SK-N-SH treated with all-trans-retinoic acid at 6 μM for 48 hours (cell line): ENCODE results near the gene LPCAT3.

Experiments used
- ATAC-seq: fragments of 200-7000 bp; cut with Tn5 transposase; 3 replicates; pipeline ENCODE4 v1.9.1; 2020; ENCODE audit warnings: mild to moderate bottlenecking, moderate library complexity
- ARNTL ChIP-seq: fragments of 450-650 bp; formaldehyde crosslinking; IDR thresholded peaks from 2 replicates; pipeline ENCODE4 v1.5.0; 2020; ENCODE audit warnings: low read depth, mild to moderate bottlenecking, moderate library complexity, borderline replicate concordance
- BACH2 ChIP-seq: fragments of 250-450 bp; sonication (Bioruptor Pico); IDR thresholded peaks from 2 replicates; pipeline ENCODE4 v1.9.0; 2021; ENCODE audit warnings: mild to moderate bottlenecking, borderline replicate concordance
- CREB5 ChIP-seq: fragments of 250-450 bp; sonication (Bioruptor Pico); IDR thresholded peaks from 2 replicates; pipeline ENCODE4 v1.5.1; 2020; ENCODE audit warnings: low read depth, mild to moderate bottlenecking, moderate library complexity
- CSRNP3 ChIP-seq: fragments of 250-450 bp; sonication (Bioruptor Pico); IDR thresholded peaks from 2 replicates; pipeline ENCODE4 v1.5.1; 2021; ENCODE audit warnings: mild to moderate bottlenecking, moderate library complexity
- ESRRG ChIP-seq: fragments of 250-450 bp; sonication (Bioruptor Pico); IDR thresholded peaks from 2 replicates; pipeline ENCODE4 v1.6.1; 2021; ENCODE audit warnings: mild to moderate bottlenecking
- GLIS3 ChIP-seq: fragments of 250-450 bp; sonication (Bioruptor Pico); IDR thresholded peaks from 2 replicates; pipeline ENCODE4 v1.5.0; 2020; ENCODE audit warnings: mild to moderate bottlenecking, moderate library complexity
- ISL1 ChIP-seq: fragments of 250-450 bp; sonication (Bioruptor Pico); IDR thresholded peaks from 2 replicates; pipeline ENCODE4 v2.1.2; 2022; ENCODE audit warnings: mild to moderate bottlenecking, moderate library complexity
- OSR1 ChIP-seq: fragments of 250-450 bp; sonication (Bioruptor Pico); IDR thresholded peaks from 2 replicates; pipeline ENCODE4 v1.8.0; 2022; ENCODE audit warnings: moderate library complexity, mild to moderate bottlenecking, inconsistent platforms
- PATZ1 ChIP-seq: fragments of 250-450 bp; sonication (Bioruptor Pico); IDR thresholded peaks from 2 replicates; pipeline ENCODE4 v1.8.0; 2020; ENCODE audit warnings: mild to moderate bottlenecking, moderate library complexity, borderline replicate concordance
- POU6F1 ChIP-seq: fragments of 250-450 bp; sonication (Bioruptor Pico); IDR thresholded peaks from 2 replicates; pipeline ENCODE4 v1.8.0; 2021; ENCODE audit warnings: low read depth, mild to moderate bottlenecking, moderate library complexity, borderline replicate concordance
- PPARA ChIP-seq: fragments of 250-450 bp; sonication (Bioruptor Pico); IDR thresholded peaks from 2 replicates; pipeline ENCODE4 v1.5.0; 2020; ENCODE audit warnings: mild to moderate bottlenecking, borderline replicate concordance
- SNAI2 ChIP-seq: fragments of 250-450 bp; sonication (Bioruptor Pico); IDR thresholded peaks from 2 replicates; pipeline ENCODE4 v1.5.0; 2020; ENCODE audit warnings: mild to moderate bottlenecking, moderate library complexity
- TCF4 ChIP-seq: fragments of 250-450 bp; sonication (Bioruptor Pico); IDR thresholded peaks from 2 replicates; pipeline ENCODE4 v1.8.0; 2021; ENCODE audit warnings: mild to moderate bottlenecking, moderate library complexity, borderline replicate concordance
- TOX ChIP-seq: fragments of 250-450 bp; sonication (Bioruptor Pico); IDR thresholded peaks from 2 replicates; pipeline ENCODE4 v1.8.0; 2021; ENCODE audit warnings: mild to moderate bottlenecking, moderate library complexity, borderline replicate concordance
- ZC3H10 ChIP-seq: fragments of 250-450 bp; sonication (Bioruptor Pico); IDR thresholded peaks from 2 replicates; pipeline ENCODE4 v1.5.1; 2021; ENCODE audit warnings: mild to moderate bottlenecking, moderate library complexity
- ZFP3 ChIP-seq: fragments of 250-450 bp; sonication (Bioruptor Pico); IDR thresholded peaks from 2 replicates; pipeline ENCODE4 v1.5.0; 2020; ENCODE audit warnings: mild to moderate bottlenecking, moderate library complexity
- ZFP30 ChIP-seq: fragments of 450-650 bp; formaldehyde crosslinking; IDR thresholded peaks from 2 replicates; pipeline ENCODE4 v1.5.0; 2022; ENCODE audit warnings: mild to moderate bottlenecking, moderate library complexity
- ZNF8 ChIP-seq: fragments of 450-650 bp; formaldehyde crosslinking; IDR thresholded peaks from 2 replicates; pipeline ENCODE4 v1.5.0; 2020; ENCODE audit warnings: mild to moderate bottlenecking, moderate library complexity

The LPCAT3 gene

GRCh38 chr12:6929466-6930452 lies 88.5 kb downstream of the LPCAT3 start (continued):
- TF ChIP-seq OSR1 (CRISPR knock-in tag) (no peak), ARNTL (CRISPR knock-in tag) (no peak), CREB5 (CRISPR knock-in tag) (no peak)

GRCh38 chr12:6928703-6929407 lies 89.4 kb downstream of the LPCAT3 start:
- no peak for ATAC-seq
- TF ChIP-seq BACH2 (CRISPR knock-in tag) (no peak), PPARA (CRISPR knock-in tag) (no peak), CREB5 (CRISPR knock-in tag) (no peak), TCF4 (CRISPR knock-in tag) (no peak)

- no peak for TF ChIP-seq CREB5 (CRISPR knock-in tag)
- TF ChIP-seq POU6F1 (CRISPR knock-in tag), result no peak
- TF ChIP-seq PPARA (CRISPR knock-in tag), result no peak
- no peak for TF ChIP-seq ZFP30
- TF ChIP-seq ZFP3, result no peak
- no peak for TF ChIP-seq ESRRG (CRISPR knock-in tag)
- no peak for TF ChIP-seq SNAI2
- TF ChIP-seq CSRNP3 (CRISPR knock-in tag), result no peak
- no peak for TF ChIP-seq ZC3H10 (CRISPR knock-in tag)
- no peak for TF ChIP-seq ZNF8 (CRISPR knock-in tag)
- TF ChIP-seq ARNTL (CRISPR knock-in tag), result no peak
- no peak for TF ChIP-seq ISL1 (CRISPR knock-in tag)
- no peak for TF ChIP-seq GLIS3
- TF ChIP-seq BACH2 (CRISPR knock-in tag), result no peak
- no peak for TF ChIP-seq OSR1 (CRISPR knock-in tag)
- no peak for TF ChIP-seq PATZ1 (CRISPR knock-in tag)
- TF ChIP-seq TOX (CRISPR knock-in tag), result no peak
- TF ChIP-seq, all 23 proteins: peak for 0
- ATAC-seq, result no peak
These were observed 90.1 kb downstream of the LPCAT3 start for GRCh38 chr12:6928022-6928702.
